NCI-H82 (cell line): Measurements from ENCODE around the gene NPTX1.
"Not testable (repeated sequence)": the region's sequence is repeated elsewhere in the genome, so short reads cannot be mapped to it uniquely, and the experiment has no call there.

Experiments
- DNase-seq: peaks from one replicate; lab custom pipeline; 2025; lab: John Stamatoyannopoulos, UW

Gene NPTX1, protein sequence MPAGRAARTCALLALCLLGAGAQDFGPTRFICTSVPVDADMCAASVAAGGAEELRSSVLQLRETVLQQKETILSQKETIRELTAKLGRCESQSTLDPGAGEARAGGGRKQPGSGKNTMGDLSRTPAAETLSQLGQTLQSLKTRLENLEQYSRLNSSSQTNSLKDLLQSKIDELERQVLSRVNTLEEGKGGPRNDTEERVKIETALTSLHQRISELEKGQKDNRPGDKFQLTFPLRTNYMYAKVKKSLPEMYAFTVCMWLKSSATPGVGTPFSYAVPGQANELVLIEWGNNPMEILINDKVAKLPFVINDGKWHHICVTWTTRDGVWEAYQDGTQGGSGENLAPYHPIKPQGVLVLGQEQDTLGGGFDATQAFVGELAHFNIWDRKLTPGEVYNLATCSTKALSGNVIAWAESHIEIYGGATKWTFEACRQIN

DNA sequence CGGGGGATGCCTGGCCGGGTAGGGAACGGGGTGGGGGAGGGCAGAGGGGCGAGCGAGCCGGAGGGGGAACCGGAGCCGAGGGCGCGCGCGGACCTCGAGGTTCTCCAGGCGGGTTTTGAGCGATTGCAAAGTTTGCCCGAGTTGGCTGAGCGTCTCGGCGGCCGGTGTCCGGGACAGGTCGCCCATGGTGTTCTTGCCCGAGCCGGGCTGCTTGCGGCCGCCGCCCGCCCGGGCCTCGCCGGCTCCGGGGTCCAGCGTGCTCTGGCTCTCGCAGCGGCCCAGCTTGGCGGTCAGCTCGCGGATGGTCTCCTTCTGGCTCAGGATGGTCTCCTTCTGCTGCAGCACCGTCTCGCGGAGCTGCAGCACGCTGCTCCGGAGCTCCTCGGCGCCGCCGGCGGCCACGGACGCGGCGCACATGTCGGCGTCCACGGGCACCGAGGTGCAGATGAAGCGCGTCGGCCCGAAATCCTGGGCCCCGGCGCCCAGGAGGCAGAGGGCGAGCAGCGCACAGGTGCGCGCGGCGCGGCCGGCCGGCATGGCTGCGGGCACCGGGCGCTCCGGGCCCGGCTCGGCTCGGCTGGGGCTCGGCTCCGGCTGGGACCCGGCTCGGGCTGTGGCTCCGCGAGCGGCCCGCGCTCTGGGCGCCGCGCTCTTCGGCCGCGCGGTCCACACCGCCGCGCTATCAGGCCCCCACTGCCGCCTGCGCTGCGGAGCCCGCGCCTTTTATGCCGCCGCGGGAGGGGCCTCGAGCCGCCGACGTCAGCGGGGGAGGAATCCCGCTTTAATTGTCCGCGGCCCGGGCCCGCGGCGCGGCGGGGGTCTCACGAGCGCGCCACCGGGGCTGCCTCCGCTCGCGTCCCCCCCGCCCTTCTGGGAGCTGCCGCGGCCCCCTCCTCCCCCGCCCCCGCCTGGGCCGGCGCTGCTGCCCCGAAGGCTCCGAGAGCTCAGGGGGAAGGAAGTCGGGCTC lies at the start of gene NPTX1:
NPTX1 (minus strand) TSS at position 698 of the 967 bp plus-strand sequence; CDS start at position 537, 161 bp downstream.
- DNase-seq = peak; percentile 92

DNA sequence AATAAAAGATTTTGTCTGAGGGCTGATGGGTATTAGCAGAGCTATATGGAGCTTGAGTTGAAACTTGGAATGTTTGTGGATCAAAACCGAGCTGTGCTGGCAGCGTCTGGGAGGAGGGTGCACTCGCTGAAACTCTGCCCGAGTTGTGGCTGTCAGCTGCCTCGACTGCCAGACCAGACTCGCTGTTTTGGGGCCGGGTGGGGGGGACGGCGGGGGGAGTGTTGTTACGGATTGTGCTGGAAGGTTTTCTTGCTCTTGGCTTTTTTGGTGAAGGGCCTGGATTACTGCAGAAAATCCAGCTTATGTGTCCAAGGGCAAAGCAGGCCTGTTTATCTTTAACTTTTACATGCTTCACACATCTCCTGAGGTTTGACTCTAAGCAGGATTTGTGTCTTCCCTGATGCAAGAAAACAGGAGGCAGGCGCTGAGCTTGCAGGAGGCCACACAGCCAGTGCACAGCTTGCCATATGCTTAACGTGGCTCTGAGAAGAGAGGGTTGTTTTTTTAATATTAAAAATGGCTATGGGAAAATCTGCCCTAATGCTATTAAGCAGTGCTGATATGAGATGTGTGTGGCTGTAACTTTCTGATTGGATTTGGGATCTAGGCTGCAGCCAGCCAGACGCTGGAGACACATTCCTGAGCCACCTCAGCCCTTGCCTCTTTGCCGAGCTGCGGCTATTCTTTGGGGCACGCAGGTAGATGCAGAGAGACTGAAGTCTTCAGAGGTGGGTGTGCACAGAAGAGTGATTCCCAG lies 47.7 kb upstream of the NPTX1 start:
- peak; percentile 99 for DNase-seq

DNA sequence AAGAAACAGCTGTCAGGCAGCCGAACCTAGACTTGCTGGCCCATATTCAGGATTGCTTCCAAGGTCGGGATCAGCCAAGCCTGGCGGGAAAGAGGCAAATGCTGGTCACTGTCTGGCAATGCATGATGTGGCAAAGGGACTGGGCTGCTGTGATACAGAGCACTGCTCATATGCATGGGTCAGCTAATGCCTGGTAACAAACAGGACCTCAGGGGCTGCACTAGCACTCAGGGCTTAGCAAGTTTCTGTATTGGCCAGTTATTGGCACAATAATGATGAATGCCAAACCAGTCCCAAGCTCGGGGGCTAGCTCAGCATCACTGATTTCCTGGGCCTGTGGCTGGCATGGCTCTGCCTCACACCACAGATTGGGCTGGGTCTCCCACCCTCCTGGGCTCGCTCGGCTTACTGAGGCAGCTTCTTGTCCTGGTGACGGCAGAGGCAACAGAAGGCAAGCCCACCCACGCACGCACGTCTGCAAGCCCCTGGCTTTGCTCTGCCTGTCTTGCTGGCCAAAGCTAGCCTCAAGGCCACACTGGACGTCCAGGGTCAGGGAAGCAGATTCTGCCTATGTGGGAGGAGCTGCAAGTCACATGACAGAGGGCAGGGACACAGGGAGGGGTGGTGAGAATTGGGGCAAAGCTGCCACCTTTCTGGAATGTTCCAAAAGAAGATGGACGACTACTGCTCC lies 46.8 kb upstream of the NPTX1 start:
- peak; percentile 54 for DNase-seq

DNA sequence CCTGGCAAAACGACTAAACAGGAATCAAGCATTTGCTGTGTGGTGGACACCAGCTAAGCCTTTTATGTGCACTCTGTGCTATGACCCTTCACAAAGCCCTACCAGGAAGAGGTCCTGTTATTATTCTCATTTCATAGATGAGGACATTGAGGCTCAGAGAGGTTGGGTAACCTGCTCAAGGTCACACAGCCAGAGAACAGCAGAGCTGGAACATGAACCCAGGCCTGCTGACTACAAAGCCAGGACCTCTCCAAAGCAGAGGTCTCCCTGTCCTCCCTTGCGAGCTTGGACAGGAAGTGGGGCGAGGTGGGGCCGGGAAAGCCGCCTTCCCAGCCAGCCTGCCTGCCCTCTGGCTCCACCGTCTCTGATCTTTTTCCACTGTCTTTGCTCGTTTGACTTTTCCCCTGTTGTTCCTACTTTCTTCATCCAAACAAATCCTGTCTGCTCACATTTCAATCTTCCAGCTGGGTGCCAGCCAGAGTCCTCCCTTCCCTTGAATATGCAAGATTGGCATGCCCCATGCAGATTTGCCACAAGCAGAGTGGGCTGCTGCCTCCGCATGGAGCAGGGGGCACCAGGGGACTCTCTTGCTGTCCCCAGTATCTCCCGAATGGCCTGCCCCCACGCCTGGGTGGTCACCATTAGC lies 44.5 kb upstream of the NPTX1 start:
- DNase-seq = no peak

DNA sequence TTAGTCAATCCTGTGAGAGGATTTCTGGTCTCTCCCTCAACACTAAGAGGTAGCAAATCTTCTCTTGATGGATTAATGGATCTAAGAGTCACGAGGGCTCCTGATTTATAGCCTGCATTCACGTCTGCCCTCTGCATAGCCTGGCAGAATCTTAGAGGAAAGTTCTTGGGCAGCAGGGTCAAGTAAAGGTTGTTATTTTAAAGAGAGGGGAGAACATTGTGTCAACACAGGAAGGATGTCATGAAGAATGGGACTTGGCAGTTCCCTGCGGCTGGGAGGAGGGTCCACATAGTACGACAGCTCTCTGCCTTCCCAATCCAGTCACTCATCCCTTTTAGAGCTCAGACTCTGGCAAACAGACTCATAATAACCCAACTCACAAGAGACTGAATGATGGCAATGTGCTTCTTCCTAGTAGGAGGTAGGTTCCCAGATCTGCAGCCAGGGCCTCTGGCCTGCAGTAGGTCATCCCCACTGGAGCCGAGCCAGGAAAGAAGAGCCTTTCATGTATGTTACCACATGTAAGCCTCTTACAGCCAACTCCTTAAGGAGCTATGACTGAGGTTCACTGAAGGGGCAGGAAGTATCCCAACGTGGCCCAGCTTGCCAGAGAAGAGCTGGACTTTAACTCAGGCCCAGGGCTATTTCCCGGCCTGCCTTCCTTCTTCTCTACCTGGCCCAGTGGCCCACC lies 42.8 kb upstream of the NPTX1 start:
- peak; percentile 98 for DNase-seq

DNA sequence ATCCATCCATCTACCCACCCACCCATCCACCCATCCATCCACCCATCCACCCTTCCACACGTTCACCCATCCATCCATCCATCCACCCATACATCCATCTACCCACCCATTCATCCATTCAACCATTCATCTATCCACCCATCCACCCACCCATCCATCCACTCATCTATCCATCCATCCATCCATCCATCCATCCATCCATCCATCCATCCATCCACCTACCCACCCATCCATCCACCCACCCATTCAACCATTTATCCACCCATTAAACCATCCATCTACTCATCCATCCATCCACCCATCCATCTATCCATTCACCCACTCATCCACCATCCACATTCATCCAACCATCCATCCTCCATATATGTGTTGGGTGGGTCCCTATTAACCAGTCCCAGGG lies 42.0 kb upstream of the NPTX1 start:
- no peak for DNase-seq

DNA sequence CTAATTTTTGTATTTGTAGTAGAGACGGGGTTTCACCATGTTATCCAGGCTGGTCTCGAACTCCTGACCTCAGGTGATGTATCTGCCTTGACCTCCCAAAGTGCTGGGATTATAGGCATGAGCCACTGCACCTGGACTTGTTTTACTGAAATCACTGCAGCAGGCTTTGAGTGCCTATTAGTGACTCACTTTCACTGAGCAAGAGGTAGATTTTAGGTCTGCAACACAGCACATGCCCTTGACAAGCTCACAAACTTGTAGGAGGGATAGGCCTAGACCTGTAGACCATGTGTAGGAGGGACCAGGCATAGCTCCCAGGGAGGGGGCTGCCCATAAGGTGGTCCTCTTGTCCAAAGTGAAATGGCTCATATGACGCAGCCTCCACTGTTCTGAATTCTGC lies 41.2 kb upstream of the NPTX1 start:
- no peak for DNase-seq

DNA sequence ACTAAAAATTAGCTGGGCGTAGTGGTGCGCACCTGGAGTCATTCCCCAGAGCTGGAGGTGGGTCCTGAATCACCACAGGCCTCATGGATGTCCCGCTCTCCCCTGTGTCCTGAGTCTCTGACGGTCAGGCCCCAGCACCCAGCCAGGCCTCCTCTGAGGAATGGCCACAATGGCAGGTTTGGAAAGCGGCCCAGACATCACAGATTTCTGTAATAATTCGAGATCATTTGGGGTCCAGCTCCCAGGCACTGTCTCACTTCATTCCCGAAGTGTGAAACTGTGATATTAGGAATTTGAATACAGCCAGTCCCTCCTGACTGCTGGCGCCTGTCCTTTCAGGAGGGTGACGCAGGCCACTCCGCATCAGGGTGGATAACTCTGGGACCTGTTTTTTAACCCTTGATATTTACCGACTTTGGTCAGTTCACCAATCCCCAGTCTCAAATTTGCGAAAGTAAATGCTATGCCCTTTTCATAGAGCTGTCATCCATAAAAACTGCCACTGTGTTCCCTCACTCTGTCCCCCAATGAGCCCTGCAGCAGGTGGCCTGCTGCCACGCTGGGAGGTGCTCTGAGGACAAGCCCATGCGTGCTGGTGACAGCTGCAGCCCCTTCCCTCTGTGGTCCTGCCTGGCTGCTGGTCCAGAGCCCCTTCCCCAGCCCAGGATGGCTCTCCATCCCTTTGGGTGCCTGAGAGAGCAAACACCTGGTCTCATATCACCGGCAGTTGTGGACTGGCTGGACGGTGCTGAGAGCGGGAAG lies 39.9 kb upstream of the NPTX1 start:
- peak; percentile 64 for DNase-seq

DNA sequence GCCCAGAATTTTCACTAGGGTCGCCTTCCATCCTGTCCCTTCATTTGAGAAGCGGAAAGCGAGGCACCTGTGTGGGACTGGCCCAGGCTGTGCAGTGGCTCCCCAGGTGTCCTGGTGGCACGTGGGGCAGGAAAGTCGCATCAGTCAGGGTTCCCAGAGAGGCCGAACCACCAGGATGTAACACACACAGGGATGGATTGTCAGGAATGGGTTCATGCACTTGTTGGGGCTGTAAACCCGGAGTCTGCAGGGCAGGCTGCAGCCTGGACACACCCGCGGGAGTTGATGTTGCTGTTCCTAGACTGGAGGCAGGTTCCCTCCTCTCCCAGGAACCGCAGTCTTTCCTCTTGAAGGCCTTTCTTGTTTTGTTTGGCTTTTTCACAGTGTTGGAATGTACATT lies 37.5 kb upstream of the NPTX1 start:
- DNase-seq = no peak

DNA sequence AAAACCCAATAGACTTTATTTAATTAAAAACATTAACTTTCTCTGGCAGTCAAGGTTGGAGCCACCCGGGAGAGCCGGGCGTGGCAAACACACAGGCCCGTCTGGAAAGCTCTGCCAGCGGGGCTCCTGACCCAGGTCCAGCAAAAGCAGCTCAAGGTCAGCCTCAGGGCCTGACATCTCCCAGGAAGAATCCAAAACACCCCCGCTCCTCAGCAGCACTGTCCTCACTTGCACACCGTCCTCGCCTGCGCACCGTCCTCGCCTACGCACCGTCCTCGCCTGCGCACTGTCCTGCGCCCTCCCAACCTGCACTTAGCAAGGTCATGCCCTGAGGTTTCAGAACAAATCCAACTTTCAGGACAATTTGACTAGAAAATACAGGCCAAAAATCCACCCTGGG lies 36.8 kb upstream of the NPTX1 start:
- no peak for DNase-seq

DNA sequence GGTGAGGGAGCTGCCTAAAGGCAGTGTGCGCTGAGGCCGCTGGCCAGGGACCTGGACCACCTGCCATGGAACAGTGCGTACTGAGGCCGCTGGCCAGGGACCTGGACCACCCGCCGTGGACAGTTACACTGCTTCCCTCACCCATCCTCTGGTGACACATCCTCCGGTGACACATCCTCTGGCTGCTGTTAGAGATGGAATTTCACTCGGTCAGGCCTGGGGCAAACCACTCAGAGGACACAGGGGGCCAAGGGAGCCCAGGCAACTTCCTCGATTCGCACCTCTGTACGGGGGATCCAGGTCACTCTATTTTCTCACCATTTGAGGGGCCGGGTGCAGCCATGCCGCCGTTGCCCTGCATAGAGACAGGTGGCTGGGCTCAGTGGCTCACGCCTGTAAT lies 35.8 kb upstream of the NPTX1 start:
- DNase-seq = no peak

DNA sequence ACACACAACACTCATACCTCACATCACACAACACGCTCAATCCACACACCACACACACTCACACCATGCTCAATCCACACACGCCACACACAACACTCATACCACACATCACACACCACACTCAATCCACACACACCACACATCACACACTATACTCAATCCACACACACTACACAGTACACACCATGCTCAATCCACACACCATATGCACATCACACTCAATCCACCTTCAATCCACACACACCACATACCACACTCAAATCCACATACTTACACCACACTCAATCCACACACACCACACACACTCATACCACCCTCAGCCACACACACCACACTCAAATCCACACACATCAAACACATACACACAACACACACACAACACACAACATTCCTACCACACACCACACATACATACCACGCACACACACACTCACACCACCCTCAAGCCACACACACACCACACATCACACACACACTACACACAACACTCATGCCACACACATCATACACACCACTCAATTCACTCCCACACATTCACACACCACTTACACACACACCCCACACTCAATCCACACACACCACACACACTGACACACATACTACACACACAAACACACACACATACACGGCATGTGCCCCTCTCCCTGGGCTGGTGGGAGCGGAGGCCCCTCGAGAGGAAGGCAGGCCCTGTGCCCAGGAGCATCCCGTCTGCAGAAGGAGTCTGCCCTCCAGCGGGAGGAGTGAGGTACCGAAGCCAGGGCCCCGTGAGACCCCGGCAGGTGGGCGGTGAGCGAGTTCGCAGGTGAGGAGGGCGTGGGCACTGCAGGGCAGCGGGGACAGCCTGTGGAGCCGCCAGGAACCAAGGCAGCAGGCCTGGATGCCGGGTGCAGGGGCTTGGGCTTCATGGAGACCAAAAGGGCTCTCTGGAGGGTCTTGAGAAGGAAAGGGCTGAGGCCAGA lies 35.1 kb upstream of the NPTX1 start:
- DNase-seq = no peak

DNA sequence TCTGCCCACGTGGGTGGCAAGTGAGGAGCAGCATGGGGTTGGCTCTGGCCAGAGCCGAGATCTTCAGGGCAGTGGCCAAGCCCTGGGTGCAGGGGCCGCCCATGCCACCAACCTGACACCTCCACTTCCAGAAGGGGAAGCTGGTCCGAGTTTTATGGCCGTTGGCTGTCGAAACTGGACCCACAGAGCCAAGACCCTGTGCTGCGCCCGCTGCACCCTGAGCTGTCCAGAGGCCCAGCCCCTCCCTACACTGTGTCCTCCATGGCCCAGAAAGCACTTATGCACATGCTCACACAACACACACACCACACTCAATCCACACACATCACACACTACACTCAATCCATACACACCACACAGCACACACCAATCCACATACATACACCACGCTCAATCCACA lies 34.4 kb upstream of the NPTX1 start:
- DNase-seq = no peak

DNA sequence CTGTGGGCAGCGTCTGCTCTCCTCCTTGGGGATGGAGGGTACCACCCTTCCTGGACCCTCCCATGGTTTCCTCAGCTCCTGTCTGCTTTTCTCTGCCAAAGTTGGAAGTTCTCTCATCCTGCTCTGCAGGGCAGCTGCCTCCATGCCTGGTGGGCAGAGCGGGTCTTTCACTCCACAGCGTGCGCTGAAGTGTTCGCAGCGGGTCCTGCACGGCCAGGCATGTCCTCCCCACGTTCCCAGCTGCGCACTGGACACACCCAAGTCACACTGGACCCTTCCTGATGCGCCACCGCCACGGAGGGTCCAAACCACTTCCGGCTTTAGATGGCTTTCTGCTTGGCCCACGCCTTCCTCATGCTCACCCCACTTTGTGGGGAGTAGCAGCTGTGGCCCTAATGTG lies 33.7 kb upstream of the NPTX1 start:
- DNase-seq = no peak

DNA sequence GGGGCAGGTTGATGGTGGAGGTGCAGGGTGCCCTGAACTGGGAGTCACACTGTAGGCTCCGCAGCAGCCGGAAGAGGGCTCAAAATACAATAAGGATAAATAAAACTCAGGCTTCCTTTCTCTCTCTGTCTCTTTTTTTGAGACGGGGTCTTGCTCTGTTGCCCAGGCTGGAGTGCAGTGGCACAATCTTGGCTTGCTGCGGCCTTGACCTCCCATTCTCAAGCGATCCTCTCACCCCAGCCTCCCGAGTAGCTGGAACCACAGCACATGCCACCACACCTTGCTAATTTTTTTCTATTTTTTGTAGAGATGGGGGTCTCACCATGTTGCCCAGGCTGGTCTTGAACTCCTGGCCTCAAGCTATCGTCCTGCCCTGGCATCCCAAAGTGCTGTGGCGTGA lies 32.9 kb upstream of the NPTX1 start:
- no peak for DNase-seq

DNA sequence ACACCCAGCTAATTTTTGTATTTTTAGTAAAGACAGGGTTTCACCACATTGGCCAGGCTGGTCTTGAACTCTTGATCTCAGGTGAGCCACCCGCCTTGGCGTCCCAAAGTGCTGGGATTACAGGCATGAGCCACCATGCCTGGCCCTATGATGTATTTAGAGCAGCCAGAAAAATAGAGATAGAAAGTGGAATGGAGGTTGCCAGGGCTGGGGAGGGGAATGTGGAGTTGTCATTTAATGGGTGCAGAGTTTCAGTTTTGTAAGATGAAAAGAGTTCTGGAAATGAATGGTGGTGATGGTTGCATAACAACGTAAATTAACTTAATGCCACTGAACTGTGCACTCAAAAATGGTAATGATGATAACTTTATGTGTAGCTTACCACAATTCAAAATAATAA lies 31.6 kb upstream of the NPTX1 start:
- DNase-seq = no peak

DNA sequence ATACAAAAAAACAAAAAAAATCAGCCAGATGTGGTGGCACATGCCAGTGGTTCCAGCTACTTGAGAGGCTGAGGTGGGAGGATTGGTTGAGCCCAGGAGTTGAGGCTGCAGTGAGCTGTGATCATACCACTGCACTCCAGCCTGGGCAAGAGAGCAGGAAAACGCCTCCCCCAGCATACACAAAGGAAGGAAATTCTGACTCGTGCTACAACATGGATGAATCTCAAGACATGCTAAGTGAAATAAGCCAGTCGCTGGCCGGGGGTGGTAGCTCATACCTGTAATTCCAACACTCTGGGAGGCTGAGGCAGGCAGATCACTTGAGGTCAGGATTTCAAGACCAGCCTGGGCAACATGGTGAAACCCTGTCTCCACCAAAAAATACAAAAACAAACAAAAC lies 30.8 kb upstream of the NPTX1 start:
- not testable (repeated sequence) for DNase-seq

DNA sequence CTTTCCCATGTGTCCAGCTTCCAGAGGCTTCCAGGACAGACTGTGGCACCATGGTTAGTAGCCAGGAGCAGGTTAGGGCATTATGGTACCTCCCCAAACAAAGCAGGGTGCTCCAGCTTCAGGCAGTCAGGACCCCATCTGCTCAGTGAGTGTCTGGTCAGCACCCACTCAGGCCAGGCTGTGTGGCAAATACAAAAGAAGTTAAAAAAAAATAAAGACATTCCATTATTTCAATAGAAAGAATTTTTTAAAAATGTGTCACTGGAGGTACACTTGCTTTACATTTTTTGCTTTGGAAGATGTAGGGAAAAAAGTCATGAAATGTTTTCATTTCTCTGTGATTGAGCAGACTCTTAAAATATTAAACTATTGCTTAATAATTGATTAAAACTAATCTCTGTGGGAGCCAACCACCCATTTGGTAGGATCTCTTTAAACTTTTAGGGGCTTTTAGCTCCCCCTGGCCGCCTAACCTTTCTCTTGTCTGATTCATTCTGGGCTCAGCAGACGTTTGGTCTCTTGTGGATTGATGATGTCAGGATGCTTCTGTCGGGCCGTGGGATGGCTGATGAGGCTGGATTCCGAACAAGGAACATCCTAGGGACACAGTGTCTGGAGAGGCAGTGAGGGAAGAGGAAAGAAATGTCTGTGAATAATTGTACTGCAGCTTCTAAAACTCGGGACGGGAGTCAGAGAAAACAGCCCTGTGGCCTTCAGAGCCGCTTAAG lies 28.4 kb upstream of the NPTX1 start:
- peak; percentile 42 for DNase-seq
